Activated T-helper 1 cell treated with anti-CD3 and anti-CD28 coated beads, Interleukin-12 subunit alpha, Interleukin-12 subunit beta, Interleukin-2, Interleukin-4 antibody, amounts not matched to agents 30 ng/mL and 10 ng/mL and 1 ng/mL, durations not matched to agents 14 hours and 24 hours and 36 hours (primary cell): ENCODE results near the gene NUBPL. TPM values are rescaled to one million over a fixed set of nuclear protein-coding genes. Genes with fewer than 3 reads are reported as not detected.
"Not testable (repeated sequence)": the region's sequence is repeated elsewhere in the genome, so short reads cannot be mapped to it uniquely, and the experiment has no call there.

Experiments
- DNase-seq: peaks from one replicate; pipeline ENCODE4 v3.0.0; 2021; ENCODE audit warnings: low spot score
- H3K27ac Mint-ChIP-seq: one replicate; pipeline ENCODE4 v1.8.0; 2021; ENCODE audit warnings: mild to moderate bottlenecking, mixed read lengths
- H3K27me3 Mint-ChIP-seq: one replicate; pipeline ENCODE4 v1.8.0; 2022; ENCODE audit warnings: mild to moderate bottlenecking, moderate library complexity, mixed read lengths; ENCODE audit not compliant: insufficient read depth
- H3K36me3 Mint-ChIP-seq: one replicate; pipeline ENCODE4 v1.8.0; 2021; ENCODE audit warnings: low read depth, mixed read lengths
- H3K4me1 Mint-ChIP-seq: one replicate; pipeline ENCODE4 v1.8.0; 2021; ENCODE audit warnings: low read depth, mixed read lengths
- H3K4me3 Mint-ChIP-seq: one replicate; pipeline ENCODE4 v1.8.0; 2021; ENCODE audit warnings: mild to moderate bottlenecking, moderate library complexity, mixed read lengths
- H3K9me3 Mint-ChIP-seq: one replicate; pipeline ENCODE4 v1.8.0; 2021; ENCODE audit warnings: mixed read lengths
- intact Hi-C: fragments of 100-400 bp; cut with micrococcal nuclease; formaldehyde crosslinking; loops from one replicate; pipeline ENCODE4 v1.15.1; 2024
- total RNA-seq: library from RNA; stranded (reverse); gene quantifications from 2 replicates; pipeline ENCODE4 v1.2.3, GENCODE V29; 2022

Gene NUBPL
- total RNA-seq, 1 donor from 2014 or later, result 12.0 TPM

DNA sequence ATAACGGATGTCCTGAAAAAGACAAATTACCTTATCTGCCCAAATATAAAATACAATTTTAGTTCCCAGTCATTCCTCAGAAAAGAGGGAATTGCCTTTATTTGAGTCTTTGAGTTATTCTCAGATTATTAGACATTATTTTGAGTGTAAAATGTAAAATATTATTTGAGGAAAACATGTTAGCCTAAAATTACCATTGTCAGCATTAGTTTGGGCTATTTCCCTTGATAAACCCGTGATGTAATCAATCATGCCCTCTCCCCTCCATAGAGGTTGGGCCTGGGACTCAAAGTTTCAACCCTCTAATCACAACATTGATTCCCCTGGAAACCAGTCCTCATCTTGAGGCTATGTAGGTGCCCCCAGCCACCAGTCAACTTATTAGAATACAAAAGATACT, 213.4 kb downstream of the NUBPL start:
- peaks cover 19% of the 10 kb centered on the region for H3K9me3 Mint-ChIP-seq

DNA sequence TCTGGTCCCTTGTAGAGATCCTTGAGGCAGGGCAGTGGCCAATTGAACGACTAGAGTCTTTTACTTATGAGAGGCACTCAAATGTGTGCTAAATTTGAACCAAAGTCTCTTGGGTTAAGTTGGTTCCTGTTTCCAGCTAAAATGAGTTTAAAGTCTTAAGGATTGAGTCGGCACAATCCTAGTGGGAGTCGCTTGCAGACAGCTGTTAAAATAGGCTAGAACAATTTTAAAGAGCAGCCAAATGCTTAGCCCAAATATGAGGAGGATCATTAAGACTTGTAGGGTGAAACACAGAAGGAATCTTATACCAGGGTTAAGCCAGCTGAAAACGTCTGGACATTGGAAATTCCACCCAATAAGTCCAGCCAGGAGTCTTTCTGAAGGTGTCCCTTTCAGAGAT, 216.1 kb downstream of the NUBPL start:
- peaks cover 34% of the 10 kb centered on the region for H3K9me3 Mint-ChIP-seq
- no peak for DNase-seq
- no peaks in the 10 kb centered on the region for H3K27me3 Mint-ChIP-seq
- H3K4me1 Mint-ChIP-seq, result no peaks in the 10 kb centered on the region
- intact Hi-C loops, result no loop called here
- no peak overlapping the region for H3K4me3 Mint-ChIP-seq
- no peaks in the 10 kb centered on the region for H3K36me3 Mint-ChIP-seq
- no peak overlapping the region for H3K27ac Mint-ChIP-seq

More for the DNA sequence above, 213.4 kb downstream of the NUBPL start:
- Mint-ChIP-seq H3K4me1 (no peaks in the 10 kb centered on the region), H3K27me3 (no peaks in the 10 kb centered on the region), H3K36me3 (no peaks in the 10 kb centered on the region), H3K27ac (no peak overlapping the region), H3K4me3 (no peak overlapping the region)
- no peak for DNase-seq
- intact Hi-C loops, result no loop called here

DNA sequence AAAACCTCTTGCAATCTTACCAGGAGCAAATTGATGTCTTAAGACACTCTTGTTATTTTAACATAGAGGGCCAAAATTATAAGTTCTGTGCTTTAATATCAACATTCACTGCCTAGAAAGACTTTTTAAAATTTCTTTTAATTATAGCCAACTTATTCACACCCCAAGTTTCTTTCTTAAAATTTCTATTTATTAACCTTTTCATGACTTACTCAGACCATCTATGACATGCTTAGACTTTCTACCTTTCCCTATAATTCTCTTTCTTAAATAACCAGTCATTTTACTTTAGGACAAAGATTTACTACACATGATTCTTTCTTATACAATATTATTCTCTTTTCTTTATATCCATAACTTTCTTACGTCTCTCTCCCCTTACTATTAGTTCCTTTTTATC, 220.4 kb downstream of the NUBPL start:
- no peaks in the 10 kb centered on the region for H3K27me3 Mint-ChIP-seq
- no peaks in the 10 kb centered on the region for H3K4me1 Mint-ChIP-seq
- no peak overlapping the region for H3K4me3 Mint-ChIP-seq
- no peak overlapping the region for H3K27ac Mint-ChIP-seq
- DNase-seq, result no peak
- peaks cover 24% of the 10 kb centered on the region for H3K9me3 Mint-ChIP-seq
- H3K36me3 Mint-ChIP-seq, result no peaks in the 10 kb centered on the region
- intact Hi-C loops, result no loop called here

GRCh38 chr14:31785574-31785973, 224.4 kb downstream of the NUBPL start:
- Mint-ChIP-seq H3K4me1 (no peaks in the 10 kb centered on the region), H3K36me3 (no peaks in the 10 kb centered on the region), H3K4me3 (no peak overlapping the region), H3K27ac (no peak overlapping the region), H3K9me3 (peaks cover 11% of the 10 kb centered on the region), H3K27me3 (no peaks in the 10 kb centered on the region)
- no peak for DNase-seq
- intact Hi-C loops, result no loop called here

DNA sequence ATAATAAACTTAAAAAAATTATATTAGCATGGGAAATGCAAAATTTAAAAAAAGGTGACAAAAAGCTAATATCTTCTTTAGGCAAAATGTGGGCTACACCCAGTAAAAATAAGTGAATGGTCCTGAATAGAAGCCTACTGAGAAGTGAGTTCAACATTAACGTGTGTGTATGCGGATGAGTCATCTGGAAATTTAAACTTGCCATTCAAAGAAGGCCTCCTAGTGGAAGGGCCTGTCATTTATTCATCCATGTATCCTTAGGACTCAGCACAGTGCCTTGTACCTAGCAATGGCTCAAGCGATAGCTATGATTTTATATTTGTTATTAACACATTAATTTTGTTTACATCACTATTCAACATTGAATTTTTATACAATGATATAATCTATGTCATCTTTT, 226.2 kb downstream of the NUBPL start:
- no peak for DNase-seq
- H3K4me1 Mint-ChIP-seq, result no peaks in the 10 kb centered on the region
- no peak overlapping the region for H3K4me3 Mint-ChIP-seq
- intact Hi-C loops, result no loop called here
- H3K27ac Mint-ChIP-seq, result no peak overlapping the region
- no peaks in the 10 kb centered on the region for H3K27me3 Mint-ChIP-seq
- no peaks in the 10 kb centered on the region for H3K9me3 Mint-ChIP-seq
- H3K36me3 Mint-ChIP-seq, result no peaks in the 10 kb centered on the region

- no peak for DNase-seq
- Mint-ChIP-seq H3K36me3 (no peaks in the 10 kb centered on the region), H3K4me1 (no peaks in the 10 kb centered on the region), H3K4me3 (no peak overlapping the region), H3K27me3 (no peaks in the 10 kb centered on the region), H3K9me3 (no peaks in the 10 kb centered on the region), H3K27ac (no peak overlapping the region)
- intact Hi-C loops, result no loop called here
Measured at GRCh38 chr14:31788340-31788739, 227.1 kb downstream of the NUBPL start.

DNA sequence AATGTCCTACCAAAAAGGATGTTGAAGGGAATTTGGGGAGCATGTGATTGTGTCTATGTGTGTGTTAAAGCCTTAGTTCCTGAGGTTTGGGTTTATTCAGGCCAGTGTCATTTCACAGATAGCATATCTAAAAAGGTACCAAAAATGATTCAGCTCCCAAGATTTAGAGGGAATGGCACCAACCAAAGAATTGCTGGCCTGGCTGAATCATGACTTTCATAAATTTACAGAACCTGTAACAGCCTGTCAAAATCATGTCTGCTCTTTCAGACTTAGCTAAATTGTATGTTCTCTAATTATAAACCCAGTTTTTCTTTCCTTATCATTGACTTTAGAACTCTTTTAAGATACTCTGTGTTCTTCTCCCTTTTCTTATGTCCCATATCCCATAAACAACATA, 231.5 kb downstream of the NUBPL start:
- Mint-ChIP-seq H3K27me3 (no peaks in the 10 kb centered on the region), H3K4me1 (no peaks in the 10 kb centered on the region), H3K4me3 (no peak overlapping the region), H3K27ac (no peak overlapping the region), H3K9me3 (no peaks in the 10 kb centered on the region), H3K36me3 (no peaks in the 10 kb centered on the region)
- intact Hi-C loops, result no loop called here
- DNase-seq, result no peak

DNA sequence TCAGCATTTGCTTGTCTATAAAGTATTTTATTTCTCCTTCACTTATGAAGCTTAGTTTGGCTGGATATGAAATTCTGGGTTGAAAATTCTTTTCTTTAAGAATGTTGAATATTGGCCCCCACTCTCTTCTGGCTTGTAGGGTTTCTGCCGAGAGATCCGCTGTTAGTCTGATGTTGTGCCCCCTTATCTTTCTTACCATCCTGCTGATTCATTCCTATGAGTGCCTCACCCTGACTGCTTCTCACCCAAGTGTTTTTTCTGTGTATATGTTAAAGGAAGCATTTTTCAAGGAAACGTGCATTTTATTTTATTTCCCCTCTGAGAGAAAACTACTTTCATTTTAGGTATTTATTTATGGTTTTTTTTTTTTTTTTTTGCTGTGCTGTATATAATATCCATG, 236.7 kb downstream of the NUBPL start:
- H3K27ac Mint-ChIP-seq, result not testable (repeated sequence)

GRCh38 chr14:31802838-31803237, 241.6 kb downstream of the NUBPL start:
- DNase-seq, result no peak
- intact Hi-C loops, result no loop called here
- Mint-ChIP-seq H3K36me3 (no peaks in the 10 kb centered on the region), H3K4me3 (no peak overlapping the region), H3K9me3 (peaks cover 8% of the 10 kb centered on the region), H3K4me1 (no peaks in the 10 kb centered on the region), H3K27me3 (no peaks in the 10 kb centered on the region), H3K27ac (no peak overlapping the region)

More for the DNA sequence above, 236.7 kb downstream of the NUBPL start:
- H3K4me3 Mint-ChIP-seq, DNase-seq, intact Hi-C loops, H3K27me3 Mint-ChIP-seq, H3K9me3 Mint-ChIP-seq, H3K36me3 Mint-ChIP-seq, H3K4me1 Mint-ChIP-seq: not testable (repeated sequence)

- H3K4me3 Mint-ChIP-seq, result no peak overlapping the region
- no peaks in the 10 kb centered on the region for H3K36me3 Mint-ChIP-seq
- H3K27me3 Mint-ChIP-seq, result no peaks in the 10 kb centered on the region
- no peak overlapping the region for H3K27ac Mint-ChIP-seq
- no peaks in the 10 kb centered on the region for H3K4me1 Mint-ChIP-seq
- DNase-seq, result no peak
- H3K9me3 Mint-ChIP-seq, result peaks cover 23% of the 10 kb centered on the region
- intact Hi-C loops, result no loop called here
Measured at GRCh38 chr14:31806249-31806648, 245.0 kb downstream of the NUBPL start.

DNA sequence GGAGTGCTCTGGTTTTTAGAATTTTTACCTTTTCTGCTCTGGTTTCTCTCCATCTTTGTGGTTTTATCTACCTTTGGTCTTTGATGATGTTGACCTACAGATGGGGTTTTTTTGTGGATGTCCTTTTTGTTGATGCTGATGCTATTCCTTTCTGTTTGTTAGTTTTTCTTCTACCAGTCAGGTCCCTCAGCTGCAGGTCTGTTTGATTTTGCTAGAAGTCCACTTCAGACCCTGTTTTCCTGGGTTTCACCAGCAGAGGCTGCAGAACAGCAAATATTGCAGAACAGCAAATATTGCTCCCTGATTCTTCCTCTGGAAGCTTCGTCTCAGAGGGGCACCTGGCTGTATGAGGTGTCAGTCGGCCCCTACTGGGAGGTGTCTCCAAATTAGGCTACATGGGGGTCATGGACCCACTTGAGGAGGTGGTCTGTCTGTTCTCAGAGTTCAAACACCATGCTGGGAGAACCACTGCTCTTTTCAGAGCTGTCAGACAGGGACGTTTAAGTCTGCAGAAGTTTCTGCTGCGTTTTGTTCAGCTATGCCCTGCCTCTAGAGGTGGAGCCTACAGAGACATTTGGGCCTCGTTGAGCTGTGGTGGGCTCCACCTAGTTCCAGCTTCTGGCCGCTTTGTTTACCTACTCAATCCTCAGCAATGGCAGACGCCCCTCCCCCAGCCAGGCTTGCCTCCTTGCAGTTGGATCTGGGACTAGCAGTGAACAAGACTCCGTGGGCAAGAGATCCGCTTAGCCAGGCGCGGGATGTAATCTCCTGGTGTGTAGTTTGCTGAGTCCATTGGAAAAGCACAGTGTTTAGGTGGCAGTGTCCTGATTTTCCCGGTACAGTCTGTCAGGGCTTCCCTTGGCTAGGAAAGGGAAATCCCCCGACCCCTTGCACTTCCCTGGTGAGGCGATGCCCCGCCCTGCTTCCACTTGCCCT, 250.8 kb downstream of the NUBPL start:
- intact Hi-C loops, H3K4me1 Mint-ChIP-seq, H3K4me3 Mint-ChIP-seq, H3K27ac Mint-ChIP-seq, H3K36me3 Mint-ChIP-seq, H3K27me3 Mint-ChIP-seq, DNase-seq: not testable (repeated sequence)
- H3K9me3 Mint-ChIP-seq, result peaks cover 36% of the 10 kb centered on the region

- H3K4me1 Mint-ChIP-seq, H3K36me3 Mint-ChIP-seq, H3K4me3 Mint-ChIP-seq, intact Hi-C loops, H3K27me3 Mint-ChIP-seq, DNase-seq, H3K27ac Mint-ChIP-seq: not testable (repeated sequence)
- peaks cover 37% of the 10 kb centered on the region for H3K9me3 Mint-ChIP-seq
Measured at GRCh38 chr14:31813724-31814490, 252.7 kb downstream of the NUBPL start.

- Mint-ChIP-seq H3K36me3 (no peaks in the 10 kb centered on the region), H3K4me1 (no peaks in the 10 kb centered on the region), H3K4me3 (no peak overlapping the region), H3K27ac (no peak overlapping the region), H3K9me3 (peaks cover 19% of the 10 kb centered on the region), H3K27me3 (no peaks in the 10 kb centered on the region)
- no peak for DNase-seq
- intact Hi-C loops, result no loop called here
Measured at GRCh38 chr14:31819281-31819680, 258.1 kb downstream of the NUBPL start.
